HG02885 (cell line): ENCODE measurements around the gene BHLHE40.
A peak's percentile ranks its signal among the peaks of the same experiment; 100 is the strongest.
"Not testable (repeated sequence)": the region's sequence is repeated elsewhere in the genome, so short reads cannot be mapped to it uniquely, and the experiment has no call there.

ENCODE experiments used
- ATAC-seq: cut with Tn5 transposase; IDR thresholded peaks from one replicate; pipeline ENCODE4 v1.9.1; 2021; ENCODE audit warnings: mild to moderate bottlenecking; ENCODE audit not compliant: unreplicated experiment, poor library complexity

Gene BHLHE40

DNA sequence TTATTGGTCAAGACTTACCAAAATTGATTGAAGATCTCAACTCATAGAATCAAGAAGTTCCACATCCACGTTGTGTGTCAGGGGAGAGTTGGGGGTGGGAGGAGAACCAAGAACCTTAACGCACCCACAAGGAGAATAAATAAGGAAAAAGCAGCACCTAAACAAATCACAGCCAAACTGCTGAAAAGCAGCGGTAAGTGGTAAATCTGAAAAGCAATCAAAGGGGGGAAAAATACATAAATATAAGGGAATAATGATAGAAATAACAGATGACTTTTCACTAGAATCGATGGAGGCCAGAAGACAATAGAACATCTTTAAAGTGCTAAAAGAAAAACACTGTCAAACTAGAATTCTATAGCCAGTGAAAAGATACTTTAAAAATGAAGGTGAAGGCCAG lies 20.1 kb upstream of the BHLHE40 start:
- no peak for ATAC-seq

DNA sequence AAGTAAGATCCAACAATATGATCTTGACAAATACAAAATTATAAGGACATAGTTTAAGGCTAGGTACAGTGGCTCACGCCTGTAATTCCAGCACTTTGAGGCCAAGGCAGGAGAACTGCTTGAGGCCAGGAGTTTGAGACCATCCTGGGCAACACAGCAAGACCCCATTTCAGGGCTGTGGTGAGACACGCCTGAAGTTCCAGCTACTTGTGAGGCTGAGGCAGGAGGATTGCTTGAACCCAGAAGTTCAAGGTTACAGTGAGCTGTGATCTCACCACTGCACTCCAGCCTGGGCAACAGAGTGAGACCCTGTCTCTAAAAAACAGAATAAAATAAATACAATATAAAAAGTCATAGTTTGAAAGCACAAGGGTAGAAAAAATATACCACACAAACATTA lies 17.4 kb upstream of the BHLHE40 start:
- ATAC-seq, result not testable (repeated sequence)

DNA sequence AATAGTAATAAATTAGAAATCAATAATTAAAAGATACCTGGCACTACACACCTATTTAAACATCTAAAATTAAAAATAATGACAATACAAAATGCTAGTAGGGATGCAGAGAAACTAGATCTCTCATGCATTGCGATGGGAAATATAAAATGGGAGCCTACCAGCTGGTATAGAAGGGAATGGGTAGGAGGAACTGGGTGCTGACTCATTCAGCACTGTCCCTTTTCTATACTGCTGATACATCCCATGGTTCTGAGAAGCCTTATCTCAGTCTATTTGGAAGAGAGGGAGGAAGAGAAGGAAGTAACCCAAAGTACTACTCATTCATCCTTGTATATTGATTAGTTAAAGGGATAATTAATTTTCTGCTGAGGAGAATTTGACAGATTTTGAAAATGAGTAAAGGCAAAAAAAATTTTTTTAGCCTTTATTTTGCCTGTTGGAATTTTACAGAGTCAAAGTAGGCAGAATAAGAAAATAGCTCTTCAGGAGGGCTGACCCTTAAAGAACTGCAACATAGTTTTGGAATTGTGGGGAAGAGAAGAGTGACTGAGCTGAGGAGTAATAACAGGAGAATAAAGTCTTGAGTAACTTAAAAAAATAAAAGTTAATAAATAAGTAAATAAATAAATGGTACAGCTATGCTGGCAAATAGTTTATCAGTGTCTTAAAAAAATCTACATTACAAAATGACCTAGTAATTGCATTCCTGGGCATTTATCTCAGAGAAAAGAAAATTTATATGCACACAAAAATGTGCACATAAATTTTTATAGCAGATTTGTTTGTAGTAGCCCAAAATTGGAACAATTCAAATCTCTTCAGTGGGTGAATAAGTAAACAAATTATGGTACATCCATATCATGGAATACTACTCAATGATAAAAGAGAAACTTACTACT lies 15.3 kb upstream of the BHLHE40 start:
- ATAC-seq, result no peak

DNA sequence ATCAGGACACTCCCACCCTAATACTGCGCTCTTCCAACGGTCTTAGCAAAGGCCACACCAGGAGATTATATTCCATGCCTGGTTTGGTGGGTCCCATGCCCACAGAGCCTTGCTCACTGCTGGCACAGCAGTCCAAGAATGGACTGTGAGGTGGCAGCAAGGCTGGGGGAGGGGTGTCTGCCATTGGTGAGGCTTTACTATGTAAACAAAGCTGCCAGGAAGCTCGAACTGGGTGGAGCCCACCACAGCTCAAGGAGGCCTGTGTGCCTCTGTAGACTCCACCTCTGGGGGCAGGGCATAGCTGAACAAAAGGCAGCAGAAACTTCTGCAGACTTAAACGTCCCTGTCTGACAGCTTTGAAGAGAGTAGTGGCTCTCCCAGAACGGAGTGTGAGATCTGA lies 13.2 kb upstream of the BHLHE40 start:
- not testable (repeated sequence) for ATAC-seq

DNA sequence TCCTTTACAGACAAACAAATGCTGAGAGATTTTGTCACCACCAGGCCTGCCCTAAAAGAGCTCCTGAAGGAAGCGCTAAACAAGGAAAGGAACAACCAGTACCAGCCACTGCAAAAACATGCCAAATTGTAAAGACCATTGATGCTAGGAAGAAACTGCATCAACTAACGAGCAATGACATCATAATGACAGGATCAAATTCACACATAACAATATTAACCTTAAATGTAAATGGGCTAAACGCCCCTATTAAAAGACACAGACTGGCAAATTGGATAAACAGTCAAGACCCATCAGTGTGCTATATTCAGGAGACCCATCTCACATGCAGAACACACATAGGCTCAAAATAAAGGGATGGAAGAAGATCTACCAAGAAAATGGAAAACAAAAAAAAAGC lies 11.6 kb upstream of the BHLHE40 start:
- ATAC-seq, result not testable (repeated sequence)

DNA sequence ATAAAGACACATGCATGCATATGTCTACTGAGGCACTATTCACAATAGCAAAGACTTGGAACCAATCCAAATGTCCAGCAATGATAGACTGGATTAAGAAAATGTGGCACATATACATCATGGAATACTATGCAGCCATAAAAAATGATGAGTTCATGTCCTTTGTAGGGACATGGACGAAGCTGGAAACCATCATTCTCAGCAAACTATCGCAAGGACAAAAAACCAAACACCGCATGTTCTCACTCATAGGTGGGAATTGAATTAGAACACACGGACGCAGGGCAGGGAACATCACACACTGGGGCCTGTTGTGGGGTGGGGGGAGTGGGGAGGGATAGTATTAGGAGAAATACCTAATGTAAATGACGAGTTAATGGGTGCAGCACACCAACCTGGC lies 7.8 kb upstream of the BHLHE40 start:
- not testable (repeated sequence) for ATAC-seq

DNA sequence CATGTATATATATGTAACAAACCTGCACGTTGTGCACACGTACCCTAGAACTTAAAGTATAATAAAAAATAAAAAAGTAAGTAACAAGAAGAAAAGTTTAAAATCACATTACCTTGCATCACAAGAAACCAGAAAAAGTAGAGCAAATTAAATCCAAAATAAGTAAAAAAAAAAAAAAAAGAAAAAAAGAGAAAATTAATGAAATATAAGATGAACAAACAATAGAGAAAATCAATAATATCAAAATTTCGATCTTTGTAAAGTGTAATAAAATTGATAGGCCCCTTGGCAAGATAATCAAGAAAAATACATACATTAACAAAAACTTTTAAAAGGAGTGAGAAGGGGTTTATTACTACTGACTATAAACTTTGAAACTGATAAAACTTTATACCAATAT lies 7.4 kb upstream of the BHLHE40 start:
- no peak for ATAC-seq

DNA sequence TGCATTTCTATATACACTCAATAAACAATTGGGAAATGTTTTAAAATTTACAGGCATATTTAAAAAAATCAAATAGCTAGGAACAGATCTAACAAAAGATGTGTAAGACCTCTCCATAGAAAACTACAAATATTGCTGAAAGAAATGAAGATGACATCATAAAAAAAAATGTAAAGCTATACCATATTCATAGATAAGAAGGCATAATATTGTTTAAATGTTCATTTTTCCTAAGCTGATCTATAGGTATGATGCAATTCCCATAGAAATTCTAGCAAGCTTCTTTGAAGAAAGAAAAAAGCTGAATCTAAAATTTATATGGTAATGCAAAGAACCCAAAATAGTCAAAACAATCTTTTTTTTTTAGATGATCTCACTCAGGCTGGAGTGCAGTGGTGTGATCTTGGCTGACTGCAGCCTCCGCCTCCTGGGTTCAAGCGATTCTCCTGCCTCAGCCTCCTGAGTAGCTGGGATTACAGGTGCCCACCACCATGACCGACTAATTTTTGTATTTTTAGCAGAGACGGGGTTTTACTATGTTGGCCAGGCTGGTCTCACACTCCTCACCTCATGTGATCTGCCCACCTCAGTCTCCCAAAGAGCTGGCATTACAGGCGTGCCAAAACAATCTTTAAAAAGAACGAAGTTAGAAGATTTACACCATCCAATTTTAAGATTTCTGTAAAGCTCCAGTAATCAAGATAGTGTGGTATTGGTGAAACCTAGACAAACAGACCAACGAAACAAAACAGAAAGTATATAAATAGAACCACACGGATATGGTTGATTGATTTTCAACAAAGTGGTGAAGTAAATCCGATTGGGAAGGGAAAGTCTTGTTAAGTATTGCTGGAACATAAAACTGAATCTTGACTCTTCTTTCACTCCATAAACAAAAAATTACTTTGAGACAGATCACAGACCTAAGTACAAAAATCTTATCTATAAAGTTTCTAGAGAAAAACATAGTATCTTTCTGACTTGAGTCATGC lies 6.3 kb upstream of the BHLHE40 start:
- ATAC-seq, result peak; percentile 24

DNA sequence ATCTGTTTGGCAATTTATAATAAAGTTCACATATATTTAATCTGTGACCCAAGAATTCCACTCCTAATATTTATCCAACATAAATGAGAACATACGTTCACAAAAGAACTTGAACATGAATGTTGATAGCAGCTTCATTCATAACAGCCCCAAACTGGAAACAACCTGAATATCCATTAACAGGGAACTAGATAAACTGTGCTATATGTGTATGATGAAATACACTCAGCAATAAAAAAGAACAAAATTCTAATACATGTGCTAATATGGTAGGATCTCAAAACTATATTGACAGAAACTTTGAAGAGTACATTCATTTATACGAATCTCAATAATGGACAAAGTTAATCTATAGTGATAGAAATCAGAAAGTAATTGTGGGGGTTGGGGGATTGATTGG lies 5.1 kb upstream of the BHLHE40 start:
- ATAC-seq, result no peak

DNA sequence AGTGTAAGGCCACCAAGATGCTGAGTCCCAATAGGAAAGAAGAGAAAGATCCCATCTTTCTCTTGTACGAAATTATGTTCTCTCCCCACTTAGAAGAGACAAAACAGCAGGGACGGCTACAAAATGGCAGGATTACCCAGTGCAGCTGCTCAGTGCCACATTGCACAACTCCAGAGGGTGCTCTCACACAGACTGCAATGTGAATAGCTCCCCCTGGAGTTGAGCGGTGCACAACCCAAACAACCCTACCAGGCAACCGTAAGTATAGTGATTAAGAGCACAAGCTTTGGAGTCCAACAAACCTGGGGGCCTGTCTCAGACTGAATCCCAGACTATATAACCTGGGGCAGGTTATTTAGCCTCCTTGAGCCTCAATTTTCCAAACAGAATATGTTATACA lies 3.1 kb upstream of the BHLHE40 start:
- ATAC-seq, result no peak

DNA sequence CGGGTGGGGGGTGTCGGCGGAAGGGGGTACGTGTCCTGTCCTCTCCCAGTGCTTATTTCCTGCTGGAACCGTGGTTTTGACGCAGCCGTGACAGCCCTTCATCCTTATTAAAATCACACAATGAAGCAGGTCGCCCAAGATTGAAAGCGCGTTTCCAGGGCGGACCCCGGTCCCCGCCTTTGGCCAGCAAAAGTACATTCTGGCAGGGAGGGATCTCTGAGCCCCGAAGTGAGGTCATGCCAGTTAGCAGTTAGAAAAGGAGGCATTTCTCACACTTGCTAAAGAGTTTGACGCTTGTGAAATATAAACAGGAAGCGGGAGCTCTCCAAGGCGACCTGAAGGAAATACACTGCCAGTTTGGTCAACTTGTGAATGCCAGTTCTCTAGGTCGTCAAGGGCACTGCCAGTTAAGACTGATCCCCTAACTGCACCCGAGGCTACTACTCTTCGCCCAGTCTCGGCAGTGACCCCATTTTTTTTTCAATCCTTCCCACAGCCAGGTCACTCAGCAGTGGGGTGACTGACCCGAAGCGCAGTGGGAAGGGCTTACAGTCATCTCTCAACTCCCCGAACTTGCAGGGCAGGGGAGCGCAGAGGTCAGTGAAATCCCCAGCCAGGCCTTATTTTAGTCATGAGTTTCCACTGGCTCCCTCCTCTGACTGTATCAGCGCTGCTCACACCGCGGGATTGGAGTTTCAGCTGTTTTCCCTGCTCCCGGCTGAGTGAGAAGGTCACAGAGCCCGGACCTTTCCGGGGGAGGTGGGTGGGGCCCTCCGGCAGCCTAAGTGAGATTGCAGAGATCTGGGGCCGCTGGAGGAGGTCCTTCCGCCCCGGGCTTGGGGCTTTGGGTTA lies 2.0 kb upstream of the BHLHE40 start:
- ATAC-seq, result peak; percentile 42

DNA sequence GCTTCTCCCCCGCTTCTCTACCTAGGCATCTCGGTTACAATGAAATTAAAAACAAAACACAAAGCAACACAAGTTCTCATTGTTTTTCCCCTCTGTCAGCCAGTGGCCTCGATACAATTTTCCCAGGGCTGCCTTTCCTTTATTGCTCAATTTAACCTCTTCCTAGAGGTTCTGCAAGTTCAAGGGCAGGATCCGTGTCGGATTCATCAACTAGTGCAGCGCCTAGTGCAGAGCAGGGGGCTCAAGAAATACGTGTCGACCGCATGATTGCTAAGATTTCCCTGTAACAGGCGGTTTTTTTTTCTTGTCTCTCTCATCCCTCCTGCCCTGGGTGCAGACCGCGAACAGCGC lies 1.4 kb upstream of the BHLHE40 start:
- ATAC-seq, result no peak

DNA sequence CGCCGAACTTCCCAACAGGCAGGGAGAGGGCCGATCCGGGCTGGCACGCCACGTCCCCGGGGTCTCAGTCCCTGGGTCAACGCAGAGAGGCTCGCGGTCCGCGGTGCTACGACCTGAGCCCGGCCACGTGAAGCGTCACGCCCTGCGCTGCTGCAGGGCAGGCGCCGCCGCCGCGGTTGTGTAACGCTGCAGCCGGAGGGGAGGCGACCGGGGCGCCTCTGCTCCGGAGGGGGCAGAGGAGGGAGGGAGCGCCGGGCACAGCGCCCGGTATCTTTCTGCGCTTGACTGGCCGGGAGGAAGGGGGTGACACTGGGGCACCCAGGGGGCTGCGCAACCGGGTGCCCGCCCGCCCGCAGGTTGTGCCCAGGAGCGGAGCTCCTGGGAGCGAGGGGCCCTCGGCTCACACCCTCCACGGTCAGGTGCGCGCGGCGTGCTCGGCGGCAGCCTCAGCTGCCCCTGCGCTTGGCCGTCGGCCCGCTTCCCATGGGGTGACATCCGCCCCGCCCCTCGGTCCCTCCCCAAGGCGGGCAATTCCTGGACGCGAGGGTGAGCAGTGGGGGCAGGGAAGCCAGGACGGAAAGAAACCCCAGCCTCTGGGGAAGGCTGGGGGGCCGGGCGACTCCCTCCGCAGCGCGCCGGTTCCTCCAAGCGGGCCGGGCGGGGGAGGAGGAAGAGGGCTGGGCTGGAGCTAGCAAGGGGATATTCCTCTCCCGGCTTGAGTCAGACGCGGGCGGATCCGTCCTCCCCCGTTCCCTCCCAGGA lies 852 bp upstream of the BHLHE40 start:
- ATAC-seq, result peak; percentile 44

DNA sequence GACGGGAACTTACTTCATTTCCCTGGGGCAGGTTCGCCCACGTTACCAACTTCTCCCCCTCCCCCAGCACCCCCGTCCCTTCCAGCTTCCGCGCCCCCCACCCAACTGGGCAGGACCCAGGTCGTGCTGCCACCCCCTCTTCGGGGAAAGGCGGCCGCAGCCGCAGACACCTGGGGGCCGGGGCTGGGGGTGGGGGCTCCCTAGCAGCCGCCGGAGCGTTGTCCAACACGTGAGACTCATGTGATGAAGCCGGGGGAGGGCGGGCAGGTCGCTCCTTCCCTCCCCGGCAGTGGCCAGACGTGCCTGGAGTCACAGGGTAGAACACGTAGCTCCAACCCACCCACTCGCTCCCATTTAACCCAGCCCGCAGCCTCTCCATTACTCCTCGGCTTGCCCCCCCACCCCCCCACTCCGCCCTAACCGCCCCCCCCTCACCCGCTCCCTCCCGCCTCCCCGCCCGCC lies 240 bp upstream of the BHLHE40 start:
- ATAC-seq, result peak; percentile 48

DNA sequence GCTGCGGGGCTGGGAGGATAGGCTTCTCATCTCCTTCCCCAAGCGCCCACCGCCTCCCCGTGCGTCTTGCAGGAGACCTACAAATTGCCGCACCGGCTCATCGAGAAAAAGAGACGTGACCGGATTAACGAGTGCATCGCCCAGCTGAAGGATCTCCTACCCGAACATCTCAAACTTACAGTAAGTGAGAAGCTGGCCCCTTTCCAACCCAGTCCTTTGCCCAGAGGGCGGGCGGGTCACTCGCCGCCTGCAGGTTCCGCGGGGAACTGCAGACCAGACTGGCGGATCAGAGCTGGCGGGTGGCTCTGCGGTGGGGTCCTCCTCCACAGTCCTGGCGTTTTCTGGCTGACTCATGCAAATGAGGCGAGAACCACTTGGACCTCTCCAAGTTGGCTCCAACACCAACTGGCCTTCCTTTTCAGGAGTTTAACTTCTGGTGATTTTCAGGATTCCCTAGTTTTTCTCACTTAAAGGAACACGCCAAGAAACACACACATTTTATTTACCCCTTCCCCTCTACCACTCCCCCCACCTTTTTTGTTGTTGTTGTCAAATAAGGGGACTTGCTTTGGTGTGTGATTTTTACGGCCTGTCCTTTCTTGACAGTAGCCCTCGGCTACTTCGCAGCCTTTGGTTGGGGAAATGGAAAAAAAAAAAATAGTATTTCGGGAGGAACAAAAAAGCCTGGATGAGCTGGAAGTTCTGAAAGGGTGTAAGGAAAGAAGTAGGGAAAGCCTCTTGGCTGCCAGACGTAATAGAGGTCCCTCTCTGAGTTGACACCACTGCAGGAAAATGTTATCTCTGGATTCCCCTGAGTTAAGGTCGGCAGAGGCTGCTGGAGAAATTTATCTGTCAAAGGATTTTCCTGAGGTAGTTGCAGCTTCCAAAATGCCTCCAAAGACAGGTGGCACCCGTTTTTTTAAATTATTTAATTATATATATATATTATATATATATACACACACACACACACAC lies 1.3 kb downstream of the BHLHE40 start:
- ATAC-seq, result peak; percentile 22

DNA sequence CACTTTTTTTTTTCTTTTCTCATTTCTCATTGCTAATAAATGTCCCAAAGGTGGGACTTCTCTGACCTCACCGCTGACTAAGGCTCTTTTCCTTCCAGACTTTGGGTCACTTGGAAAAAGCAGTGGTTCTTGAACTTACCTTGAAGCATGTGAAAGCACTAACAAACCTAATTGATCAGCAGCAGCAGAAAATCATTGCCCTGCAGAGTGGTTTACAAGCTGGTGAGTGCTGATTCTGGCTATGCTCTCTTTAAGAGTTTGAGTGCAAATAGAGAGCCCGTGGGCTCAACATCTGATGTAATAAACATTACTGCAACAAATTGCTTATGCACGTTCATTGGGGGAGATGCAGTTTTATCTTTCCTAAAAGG lies 2.0 kb downstream of the BHLHE40 start:
- ATAC-seq, result no peak

DNA sequence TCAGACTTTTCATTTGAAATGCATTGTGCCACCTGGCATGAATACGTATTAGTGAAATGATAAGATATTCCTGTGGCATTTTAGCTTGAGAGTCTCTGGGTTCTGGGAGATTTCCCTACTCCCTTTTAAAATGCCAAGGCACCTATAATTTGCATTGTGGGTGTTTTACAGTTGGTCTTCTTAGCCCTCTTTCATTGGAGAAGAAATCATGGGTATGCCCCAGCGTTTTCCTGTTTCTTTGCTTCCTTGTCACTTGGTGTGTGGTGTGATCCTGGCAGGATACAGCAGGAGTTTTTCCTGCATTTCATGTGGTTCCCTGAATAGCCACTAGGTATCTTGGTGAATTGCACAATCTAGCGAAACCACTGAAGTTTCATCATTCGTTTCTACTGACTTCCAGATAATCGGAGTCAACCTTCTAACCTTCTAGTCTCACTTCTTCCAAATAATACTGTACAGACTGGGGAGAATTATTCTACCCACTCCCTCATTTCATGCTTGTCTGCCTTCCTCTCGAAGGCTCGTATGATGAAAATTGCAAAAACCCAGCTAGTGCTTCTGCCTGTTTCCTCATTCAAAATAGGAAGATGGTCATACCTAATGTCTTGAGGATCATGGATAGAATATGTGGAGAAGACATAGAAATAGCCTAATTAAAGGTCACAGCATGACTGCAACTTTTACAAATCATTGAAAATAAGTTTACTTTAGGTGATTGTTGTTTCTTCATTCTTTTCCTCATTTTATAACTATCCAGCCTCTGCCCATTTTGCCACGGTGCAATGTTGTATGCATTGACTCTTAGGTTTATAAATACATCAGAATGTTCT lies 2.6 kb downstream of the BHLHE40 start:
- ATAC-seq, result no peak
